AG10803 (cell line): Measurements from ENCODE around the gene ANKRD37.
A peak's percentile ranks its signal among the peaks of the same experiment; 100 is the strongest.

Experiments used
- DNase-seq: peaks from one replicate; pipeline ENCODE4 v3.0.0; 2010; ENCODE audit warnings: low read depth
- H3K4me3 ChIP-seq: 2 replicates; pipeline ENCODE4 v1.5.1; 2011; ENCODE audit warnings: mild to moderate bottlenecking, low read length, control low read depth
- TF ChIP-seq, protein P1 (sequence below): conservative IDR thresholded peaks from 2 replicates; pipeline ENCODE4 v1.5.1; 2011; ENCODE audit warnings: mild to moderate bottlenecking, low read length, control low read depth, inconsistent platforms

The ANKRD37 gene

GRCh38 chr4:185412412-185412811 is 15.8 kb downstream of the ANKRD37 start:
- no peak overlapping the region for H3K4me3 ChIP-seq
- no peak for DNase-seq
- TF ChIP-seq, protein P1, sequence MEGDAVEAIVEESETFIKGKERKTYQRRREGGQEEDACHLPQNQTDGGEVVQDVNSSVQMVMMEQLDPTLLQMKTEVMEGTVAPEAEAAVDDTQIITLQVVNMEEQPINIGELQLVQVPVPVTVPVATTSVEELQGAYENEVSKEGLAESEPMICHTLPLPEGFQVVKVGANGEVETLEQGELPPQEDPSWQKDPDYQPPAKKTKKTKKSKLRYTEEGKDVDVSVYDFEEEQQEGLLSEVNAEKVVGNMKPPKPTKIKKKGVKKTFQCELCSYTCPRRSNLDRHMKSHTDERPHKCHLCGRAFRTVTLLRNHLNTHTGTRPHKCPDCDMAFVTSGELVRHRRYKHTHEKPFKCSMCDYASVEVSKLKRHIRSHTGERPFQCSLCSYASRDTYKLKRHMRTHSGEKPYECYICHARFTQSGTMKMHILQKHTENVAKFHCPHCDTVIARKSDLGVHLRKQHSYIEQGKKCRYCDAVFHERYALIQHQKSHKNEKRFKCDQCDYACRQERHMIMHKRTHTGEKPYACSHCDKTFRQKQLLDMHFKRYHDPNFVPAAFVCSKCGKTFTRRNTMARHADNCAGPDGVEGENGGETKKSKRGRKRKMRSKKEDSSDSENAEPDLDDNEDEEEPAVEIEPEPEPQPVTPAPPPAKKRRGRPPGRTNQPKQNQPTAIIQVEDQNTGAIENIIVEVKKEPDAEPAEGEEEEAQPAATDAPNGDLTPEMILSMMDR, result no peak

DNA sequence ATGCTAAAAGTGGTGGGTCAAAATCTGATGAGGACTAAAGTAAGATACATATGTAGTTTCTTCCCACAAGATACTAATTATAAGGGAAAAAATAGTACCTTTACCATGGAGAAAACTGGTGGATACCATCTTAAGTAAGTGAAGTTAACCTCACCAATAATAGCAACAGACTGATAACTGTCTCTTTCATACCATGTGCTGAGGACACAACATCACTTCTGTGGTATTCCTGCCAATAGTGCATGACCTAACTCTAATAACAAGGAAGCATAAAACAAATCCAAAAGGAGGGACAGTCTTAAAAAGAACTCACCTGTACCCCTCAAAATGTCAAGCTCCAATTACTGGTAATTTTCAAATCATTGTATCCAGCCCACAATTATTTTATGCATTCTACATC is 20.3 kb downstream of the ANKRD37 start:
- no peak for DNase-seq
- H3K4me3 ChIP-seq, result no peak overlapping the region
- TF ChIP-seq, protein P1, result no peak

- DNase-seq, result peak; percentile 49
- TF ChIP-seq, protein P1, result no peak
- no peak overlapping the region for H3K4me3 ChIP-seq
Measured at GRCh38 chr4:185421366-185422124, 24.9 kb downstream of the ANKRD37 start.

DNA sequence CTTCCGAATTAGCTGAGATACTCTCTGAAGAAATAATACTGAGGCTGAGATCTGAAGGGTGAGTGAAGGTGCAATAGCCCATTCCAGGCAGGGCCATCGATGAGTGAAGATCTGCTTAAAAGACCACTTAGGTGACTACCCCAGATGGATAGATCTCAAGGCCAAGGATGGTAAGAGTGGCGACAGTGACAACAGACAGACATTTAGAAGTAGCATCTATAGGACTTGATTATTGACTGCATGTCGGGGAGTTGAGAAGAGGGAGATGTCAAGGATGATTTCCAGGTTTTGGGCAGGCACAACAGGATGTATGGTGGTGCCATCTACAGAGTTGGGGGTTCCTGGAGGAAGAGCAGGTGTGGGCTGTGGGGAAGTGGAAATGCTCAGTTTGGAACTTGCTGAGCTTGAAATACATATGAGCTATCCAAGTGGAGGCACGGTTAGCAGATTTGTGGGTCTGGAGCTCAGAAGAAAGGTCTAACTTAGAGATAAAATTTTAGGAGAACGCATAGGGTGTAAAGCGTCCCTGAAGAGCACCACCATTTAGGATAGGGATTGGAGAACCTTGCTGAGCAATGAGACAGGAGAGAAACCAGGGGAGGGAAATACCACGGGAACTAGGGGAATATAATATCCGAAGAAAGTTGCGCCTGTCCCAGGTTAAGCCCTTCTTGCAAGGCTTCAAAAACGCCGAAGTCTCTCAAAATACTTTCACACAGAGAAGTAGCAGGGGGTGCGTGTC is 28.4 kb downstream of the ANKRD37 start:
- TF ChIP-seq, protein P1, result no peak
- H3K4me3 ChIP-seq, result peak overlapping the region; percentile 85
- peak; percentile 43 for DNase-seq

- TF ChIP-seq, protein P1, result no peak
Measured at GRCh38 chr4:185425647-185426352, 29.2 kb downstream of the ANKRD37 start, which contains the start of gene UFSP2. Gene UFSP2 (minus strand): TSS chr4:185425964. CDS start chr4:185425868, 96 bp downstream.

GRCh38 chr4:185426960-185427688 is 30.5 kb downstream of the ANKRD37 start:
- TF ChIP-seq, protein P1, result no peak
- no peak overlapping the region for H3K4me3 ChIP-seq
- DNase-seq, result no peak

More at GRCh38 chr4:185425647-185426352, 29.2 kb downstream of the ANKRD37 start, which contains the start of gene UFSP2:
- H3K4me3 ChIP-seq, result peak within 1 kb of the TSS; percentile 85
- DNase-seq, result peak; percentile 87
